ENCODE results near the gene MTHFD1L.

The MTHFD1L gene

DNA sequence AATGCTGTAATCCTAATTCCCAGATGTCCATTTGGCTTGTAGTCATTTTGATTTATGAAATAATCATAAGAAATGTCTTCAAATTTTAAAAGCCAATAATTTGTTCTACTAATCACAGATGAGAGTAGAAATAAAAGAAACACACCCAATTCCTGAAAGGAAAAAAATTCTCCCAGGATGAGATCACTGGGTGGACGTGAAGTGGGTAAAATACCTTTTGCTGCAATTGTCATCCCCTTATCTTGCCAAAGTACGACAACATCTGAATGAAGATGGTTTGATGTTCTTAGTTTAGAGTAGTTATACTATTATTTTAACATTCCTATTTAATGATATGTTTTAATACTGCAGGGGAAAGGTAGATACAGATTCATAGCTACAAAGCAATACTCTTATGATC lies 33.7 kb downstream of the MTHFD1L start:
- DNase-seq: no peak

- no peak for DNase-seq
Observed at GRCh38 chr6:150900049-150900448, 34.5 kb downstream of the MTHFD1L start.

- DNase-seq: no peak
Observed at GRCh38 chr6:150902142-150902776, 36.8 kb downstream of the MTHFD1L start.

DNA sequence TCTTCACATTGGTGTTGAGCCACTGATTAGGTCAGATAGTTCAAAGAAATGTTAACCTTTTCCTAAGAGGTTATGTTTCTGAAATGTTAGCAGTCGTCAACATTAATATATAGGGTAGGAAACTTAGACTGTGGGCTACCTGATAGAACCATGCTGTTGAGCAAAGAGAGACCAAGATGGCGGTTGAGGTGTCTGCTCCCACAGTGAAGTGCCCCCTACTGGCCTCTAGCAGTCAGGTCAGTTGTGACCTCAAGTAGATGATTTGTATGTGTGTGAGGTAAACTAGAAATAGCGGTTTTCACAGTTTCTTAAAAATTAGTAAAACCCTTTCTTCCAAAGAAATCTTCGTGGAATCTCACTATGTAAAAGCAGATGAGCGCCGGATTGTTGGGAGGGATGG lies 40.3 kb downstream of the MTHFD1L start:
- no peak for DNase-seq

- DNase-seq: no peak
Observed at GRCh38 chr6:150906641-150907326, 41.3 kb downstream of the MTHFD1L start.

- no peak for DNase-seq
Observed at GRCh38 chr6:150907383-150907782, 41.9 kb downstream of the MTHFD1L start.

DNA sequence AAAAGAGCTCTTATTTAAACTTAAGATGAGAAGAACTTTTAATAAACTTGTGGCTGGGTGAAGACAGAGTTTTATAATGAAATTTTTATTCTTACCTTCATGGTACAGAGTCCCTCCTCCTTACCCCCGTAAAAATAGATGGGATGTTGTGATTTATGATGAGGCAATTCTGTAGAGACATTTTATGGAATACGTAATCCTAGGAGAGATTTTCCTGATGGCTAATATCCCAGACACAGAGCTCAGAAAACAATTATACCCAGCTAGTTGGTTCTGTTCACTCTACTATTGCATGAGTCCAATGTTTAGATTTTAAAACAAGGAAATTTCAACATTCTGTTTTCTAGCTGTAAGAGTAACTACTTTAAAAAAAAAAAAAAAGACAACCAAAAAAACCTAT lies 43.4 kb downstream of the MTHFD1L start:
- no peak for DNase-seq

- DNase-seq: no peak
Observed at GRCh38 chr6:150910561-150910960, 45.1 kb downstream of the MTHFD1L start.

GRCh38 chr6:150914372-150914771 lies 48.9 kb downstream of the MTHFD1L start:
- no peak for DNase-seq

DNA sequence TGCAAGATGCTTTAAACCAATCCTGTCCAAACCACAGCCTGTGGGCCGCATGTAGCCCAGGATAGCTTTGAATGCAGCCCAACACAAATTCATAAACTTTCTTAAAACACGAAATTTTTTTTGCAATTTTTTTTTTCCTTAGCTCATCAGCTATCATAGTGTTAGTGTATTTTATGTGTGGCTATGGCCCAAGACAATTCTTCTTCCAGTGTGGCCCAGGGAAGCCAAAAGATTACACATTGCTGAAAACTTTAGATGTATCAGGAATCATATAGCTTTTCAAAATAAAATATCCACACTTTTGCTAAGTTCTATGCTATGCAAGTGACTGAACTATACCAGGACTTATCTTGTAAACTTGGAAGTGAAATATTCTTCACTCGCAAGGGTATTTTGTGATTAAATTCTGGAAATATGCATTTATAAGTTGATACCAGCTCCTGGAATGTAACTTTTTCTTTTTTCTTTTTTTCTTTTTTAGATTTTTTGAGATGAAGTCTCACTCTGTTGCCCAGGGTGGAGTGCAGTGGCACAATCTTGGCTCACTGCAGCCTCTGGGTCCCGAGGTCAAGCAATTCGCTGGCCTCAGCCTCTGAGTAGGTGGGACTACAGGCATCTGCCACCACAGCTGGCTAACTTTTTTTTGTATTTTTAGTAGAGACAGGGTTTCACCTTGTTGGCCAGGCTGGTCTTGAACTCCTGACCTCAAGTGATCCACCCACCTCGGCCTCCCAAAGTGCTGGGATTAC lies 49.8 kb downstream of the MTHFD1L start:
- DNase-seq: no peak

GRCh38 chr6:150915880-150916265 lies 50.4 kb downstream of the MTHFD1L start:
- no peak for DNase-seq

DNA sequence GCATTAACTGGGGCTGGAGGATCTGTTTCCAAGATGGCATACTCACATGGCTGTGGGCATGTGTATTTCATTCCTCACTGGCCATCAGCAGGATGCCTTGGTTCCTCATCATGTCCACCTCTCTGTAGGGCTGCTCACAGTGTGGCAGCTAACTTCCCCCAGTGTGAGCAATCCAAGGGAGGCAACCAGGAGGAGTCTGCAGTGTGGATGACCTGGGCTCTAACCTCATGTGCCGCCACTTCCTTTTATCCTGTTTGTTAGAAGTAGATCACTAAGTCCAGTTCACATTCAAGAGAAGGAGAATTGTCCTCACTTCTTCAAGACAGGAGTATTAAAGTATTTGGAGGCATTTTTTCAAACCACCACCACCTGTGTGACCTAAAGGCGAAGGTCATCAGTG lies 54.4 kb downstream of the MTHFD1L start:
- DNase-seq: no peak

DNA sequence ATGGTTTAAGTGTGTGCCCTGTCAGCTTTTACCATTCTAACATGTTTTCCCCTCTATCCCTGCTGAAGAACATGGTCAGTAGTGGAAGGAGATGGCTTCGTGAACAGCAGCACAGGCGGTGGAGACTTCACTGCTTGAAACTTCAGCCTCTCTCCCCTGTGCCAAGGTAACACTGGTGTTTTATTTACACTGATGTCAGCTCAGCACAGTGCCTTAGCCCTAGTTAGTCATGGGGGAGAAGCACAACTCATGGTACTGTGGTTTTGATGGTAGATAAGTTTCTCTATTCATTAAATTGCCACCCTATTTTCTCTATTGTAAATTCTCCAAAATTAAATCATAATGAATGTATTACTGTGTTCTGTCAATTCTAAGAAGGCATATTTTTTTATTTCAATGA lies 56.6 kb downstream of the MTHFD1L start:
- DNase-seq: no peak

DNA sequence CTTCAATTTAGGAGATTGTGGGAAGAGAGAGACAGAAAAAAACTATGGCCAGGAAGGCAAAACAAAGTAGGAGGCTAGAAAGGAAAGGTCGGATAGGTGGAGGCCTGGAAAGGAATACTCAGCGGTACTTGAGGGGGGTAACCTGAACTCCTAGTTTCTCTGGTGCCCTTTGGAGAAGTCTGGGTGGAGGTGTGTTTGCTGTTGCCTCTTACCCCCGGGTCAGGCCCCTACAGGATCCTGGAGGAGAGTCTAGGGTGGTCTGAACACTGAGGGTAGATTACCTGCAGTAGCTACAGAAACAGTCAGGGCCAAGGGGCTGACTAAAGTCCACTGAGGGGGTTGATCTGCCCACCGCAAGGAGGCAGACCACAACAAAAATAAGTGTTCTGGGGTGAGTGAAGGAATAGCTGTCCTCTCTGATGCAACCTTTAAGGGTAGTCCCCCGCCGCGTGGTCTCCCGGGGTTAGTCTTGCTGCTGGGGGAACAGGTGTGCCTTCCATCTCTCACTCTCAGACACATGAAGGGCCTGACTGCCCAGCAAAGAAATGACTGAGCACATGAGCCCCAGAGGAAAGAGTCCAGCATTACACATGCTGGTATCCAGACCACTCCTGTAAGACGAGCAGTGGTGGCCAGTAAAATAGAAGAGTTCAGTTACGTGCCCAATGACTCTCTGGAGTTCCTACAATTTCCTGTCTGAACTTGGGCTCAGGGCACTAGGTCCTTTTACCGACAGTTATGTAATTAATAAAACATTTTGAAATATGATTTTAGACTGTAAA lies 59.5 kb downstream of the MTHFD1L start:
- DNase-seq: no peak

- no peak for DNase-seq
Observed at GRCh38 chr6:150925590-150925928, 60.1 kb downstream of the MTHFD1L start.

GRCh38 chr6:150925976-150926375 lies 60.5 kb downstream of the MTHFD1L start:
- no peak for DNase-seq

DNA sequence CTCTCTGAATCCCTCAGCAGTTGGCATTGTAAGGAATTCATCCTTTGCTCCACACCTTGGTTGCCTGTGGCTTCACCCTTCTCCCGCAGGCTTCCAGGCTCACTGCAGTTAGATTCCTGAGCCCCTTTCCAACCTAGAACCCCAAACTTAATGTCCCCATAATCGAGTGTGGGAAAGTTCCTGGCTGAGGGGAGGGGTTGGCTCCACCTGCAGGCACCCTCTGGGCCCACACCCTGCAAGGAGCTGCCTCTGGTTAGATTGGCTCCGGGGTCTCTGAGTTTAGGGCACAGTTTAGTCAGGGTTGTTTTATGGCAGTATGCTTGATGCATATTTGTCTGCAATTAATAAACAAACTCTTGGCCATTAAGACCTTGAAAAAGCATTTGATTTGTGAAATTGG lies 63.4 kb downstream of the MTHFD1L start:
- DNase-seq: no peak

DNA sequence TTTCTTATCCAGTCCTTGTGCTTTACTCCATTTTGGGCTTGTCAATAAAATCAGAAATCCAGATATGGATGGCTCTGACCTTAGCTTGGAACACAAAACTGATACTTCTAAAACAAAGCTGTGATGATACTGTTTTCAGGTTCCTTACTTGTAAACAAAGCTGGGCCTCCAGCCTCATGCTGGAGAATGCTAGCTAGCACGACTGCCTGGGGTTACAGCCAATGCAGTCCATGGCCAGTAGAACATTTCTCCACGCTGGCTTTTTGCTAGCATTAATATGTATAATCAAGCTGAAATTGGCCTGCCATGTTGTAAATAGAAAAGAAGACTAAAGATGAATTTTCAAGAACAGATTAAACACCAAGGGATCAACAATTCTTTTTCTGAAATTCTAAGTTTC lies 63.9 kb downstream of the MTHFD1L start:
- no peak for DNase-seq

GRCh38 chr6:150930841-150931240 lies 65.3 kb downstream of the MTHFD1L start:
- DNase-seq: no peak

DNA sequence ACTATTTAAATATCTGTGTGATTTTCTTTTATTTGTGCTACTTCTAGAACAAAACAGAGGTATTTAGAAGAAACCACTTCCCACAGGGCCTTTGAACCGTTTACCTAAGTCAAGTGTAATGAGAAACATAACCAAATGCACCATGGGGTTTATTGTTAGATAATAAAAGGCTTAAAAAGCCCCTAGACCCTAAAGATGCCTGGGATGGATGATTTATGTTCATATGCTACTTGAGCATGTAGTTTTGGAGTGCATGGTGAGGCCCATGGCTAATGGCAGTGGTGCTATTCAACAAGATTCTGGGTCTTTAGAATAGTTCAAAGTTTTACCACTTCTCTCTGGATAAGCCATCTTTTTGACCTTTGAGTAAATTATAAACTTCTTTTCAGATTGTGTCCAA lies 65.9 kb downstream of the MTHFD1L start:
- no peak for DNase-seq

- DNase-seq: no peak
Observed at GRCh38 chr6:150932996-150933395, 67.5 kb downstream of the MTHFD1L start.

GRCh38 chr6:150934380-150934779 lies 68.9 kb downstream of the MTHFD1L start:
- DNase-seq: no peak

DNA sequence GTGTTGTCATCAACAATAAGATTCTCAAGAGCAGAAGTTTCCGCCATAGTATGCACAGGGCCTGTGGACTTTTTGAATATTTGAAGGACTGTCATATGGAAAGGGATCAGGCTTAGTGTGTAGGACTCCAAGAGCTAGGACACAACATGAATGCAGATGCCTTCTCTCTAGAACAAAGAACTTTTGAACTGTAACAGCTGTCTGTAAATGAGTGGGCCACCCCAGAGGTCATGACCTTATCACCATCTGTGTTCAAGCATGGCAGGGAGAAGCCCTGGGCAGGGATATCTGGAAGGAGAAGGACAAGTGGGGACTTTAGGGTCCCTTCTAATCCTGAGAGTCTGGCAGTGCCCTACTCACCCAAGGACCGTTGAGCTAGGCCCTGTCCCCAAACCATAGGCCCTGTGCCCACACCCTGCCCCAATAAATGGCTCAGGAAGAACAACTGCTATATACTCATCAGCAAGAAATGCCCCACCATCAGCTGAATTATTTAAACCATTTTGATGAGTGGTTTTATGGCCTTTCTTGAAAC lies 70.6 kb downstream of the MTHFD1L start:
- DNase-seq: no peak

Data from NCI-H524 treated with DMSO at 0.1 percent for 48 hours (cell line).